DND-41 (cell line): ENCODE data around the gene FANCE.

Experiments used
- EZH2 ChIP-seq: IDR thresholded peaks from 3 replicates; pipeline ENCODE4 v1.6.1; 2012; ENCODE audit warnings: borderline replicate concordance, low read depth, mild to moderate bottlenecking, moderate library complexity, low read length, inconsistent platforms; ENCODE audit not compliant: severe bottlenecking
- TF ChIP-seq, protein P1 (sequence below): IDR thresholded peaks from 2 replicates; pipeline ENCODE4 v1.5.1; 2012; ENCODE audit warnings: borderline replicate concordance, low read length, moderate library complexity, mild to moderate bottlenecking; ENCODE audit not compliant: poor library complexity, severe bottlenecking; ENCODE audit errors: extremely low read depth

GRCh38 chr6:35413911-35414310 is 38.2 kb upstream of the FANCE start:
- TF ChIP-seq, protein P1, sequence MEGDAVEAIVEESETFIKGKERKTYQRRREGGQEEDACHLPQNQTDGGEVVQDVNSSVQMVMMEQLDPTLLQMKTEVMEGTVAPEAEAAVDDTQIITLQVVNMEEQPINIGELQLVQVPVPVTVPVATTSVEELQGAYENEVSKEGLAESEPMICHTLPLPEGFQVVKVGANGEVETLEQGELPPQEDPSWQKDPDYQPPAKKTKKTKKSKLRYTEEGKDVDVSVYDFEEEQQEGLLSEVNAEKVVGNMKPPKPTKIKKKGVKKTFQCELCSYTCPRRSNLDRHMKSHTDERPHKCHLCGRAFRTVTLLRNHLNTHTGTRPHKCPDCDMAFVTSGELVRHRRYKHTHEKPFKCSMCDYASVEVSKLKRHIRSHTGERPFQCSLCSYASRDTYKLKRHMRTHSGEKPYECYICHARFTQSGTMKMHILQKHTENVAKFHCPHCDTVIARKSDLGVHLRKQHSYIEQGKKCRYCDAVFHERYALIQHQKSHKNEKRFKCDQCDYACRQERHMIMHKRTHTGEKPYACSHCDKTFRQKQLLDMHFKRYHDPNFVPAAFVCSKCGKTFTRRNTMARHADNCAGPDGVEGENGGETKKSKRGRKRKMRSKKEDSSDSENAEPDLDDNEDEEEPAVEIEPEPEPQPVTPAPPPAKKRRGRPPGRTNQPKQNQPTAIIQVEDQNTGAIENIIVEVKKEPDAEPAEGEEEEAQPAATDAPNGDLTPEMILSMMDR, result no peak
- no peak for TF ChIP-seq EZH2
